ENCODE data around the gene INTS3.
"Not testable (repeated sequence)": the region's sequence is repeated elsewhere in the genome, so short reads cannot be mapped to it uniquely, and the experiment has no call there.

INTS3 gene

DNA sequence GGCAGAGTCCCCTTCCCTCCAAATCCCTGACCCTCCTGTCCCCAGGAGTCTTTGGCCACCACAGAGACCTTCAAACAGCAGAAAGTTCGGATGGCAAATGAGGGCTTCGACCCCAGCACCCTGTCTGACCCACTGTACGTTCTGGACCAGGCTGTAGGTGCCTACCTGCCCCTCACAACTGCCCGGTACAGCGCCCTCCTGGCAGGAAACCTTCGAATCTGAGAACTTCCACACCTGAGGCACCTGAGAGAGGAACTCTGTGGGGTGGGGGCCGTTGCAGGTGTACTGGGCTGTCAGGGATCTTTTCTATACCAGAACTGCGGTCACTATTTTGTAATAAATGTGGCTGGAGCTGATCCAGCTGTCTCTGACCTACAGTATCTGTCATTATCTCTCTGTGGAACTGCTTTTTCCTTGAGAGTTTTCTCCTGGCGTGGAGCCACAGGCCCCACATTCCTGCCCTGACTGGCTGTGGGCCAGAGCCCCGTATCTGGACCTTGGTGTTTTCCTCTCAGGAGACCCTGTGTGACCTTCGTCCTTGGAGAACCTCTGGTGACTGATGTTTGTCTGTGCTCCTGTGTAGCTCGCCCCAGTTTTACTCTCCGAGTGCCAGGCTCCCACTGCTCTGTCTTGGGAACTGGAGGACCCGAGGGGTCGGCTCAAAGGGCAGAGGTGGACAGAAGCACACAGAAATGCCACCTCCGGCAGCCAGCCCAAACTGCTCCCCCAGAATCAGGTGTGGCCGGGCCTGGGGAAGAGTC, 52.1 kb downstream of the INTS3 start:
- Histone ChIP-seq H3K4me3 (ENCODE audit: low read depth, low read length) (no peak overlapping the region), H3K27ac (no peak overlapping the region), H3K36me3 (replicated peaks) (no peaks in the 10 kb centered on the region), H3K27me3 (replicated peaks) (no peaks in the 10 kb centered on the region)
- in situ Hi-C loops (cut with HindIII; ENCODE audit: low pct_ligation_motif_present, low sequenced_read_pairs): no loop called here
- DNase-seq: no peak
- TF ChIP-seq, protein P1, sequence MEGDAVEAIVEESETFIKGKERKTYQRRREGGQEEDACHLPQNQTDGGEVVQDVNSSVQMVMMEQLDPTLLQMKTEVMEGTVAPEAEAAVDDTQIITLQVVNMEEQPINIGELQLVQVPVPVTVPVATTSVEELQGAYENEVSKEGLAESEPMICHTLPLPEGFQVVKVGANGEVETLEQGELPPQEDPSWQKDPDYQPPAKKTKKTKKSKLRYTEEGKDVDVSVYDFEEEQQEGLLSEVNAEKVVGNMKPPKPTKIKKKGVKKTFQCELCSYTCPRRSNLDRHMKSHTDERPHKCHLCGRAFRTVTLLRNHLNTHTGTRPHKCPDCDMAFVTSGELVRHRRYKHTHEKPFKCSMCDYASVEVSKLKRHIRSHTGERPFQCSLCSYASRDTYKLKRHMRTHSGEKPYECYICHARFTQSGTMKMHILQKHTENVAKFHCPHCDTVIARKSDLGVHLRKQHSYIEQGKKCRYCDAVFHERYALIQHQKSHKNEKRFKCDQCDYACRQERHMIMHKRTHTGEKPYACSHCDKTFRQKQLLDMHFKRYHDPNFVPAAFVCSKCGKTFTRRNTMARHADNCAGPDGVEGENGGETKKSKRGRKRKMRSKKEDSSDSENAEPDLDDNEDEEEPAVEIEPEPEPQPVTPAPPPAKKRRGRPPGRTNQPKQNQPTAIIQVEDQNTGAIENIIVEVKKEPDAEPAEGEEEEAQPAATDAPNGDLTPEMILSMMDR (IDR thresholded peaks at IDR 0.05; ENCODE audit: low read depth, low read length, missing control alignments): no peak

DNA sequence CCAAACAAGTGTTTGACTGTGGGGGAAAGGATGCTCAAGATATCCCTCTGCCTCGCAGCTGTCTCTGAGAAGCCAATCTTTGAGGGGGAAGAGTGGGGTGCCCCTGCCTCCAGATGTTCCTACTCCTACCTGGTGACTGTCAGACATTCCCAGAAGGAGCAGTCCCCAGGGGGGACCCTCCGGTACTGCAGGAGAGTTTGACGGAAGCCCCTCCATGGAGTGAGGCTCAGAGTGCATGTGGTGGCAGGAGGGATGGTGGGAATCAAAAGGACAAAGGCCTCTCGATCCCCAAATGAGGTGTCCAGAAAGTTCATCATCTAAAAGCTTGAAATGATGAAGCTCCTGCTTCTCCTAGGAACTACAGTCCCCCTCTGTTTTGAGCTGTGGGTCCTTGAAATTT, 52.7 kb downstream of the INTS3 start:
- no peaks in the 10 kb centered on the region for H3K36me3 ChIP-seq (replicated peaks)
- H3K27ac ChIP-seq: no peak overlapping the region
- no peak overlapping the region for H3K4me3 ChIP-seq (ENCODE audit: low read depth, low read length)
- TF ChIP-seq, protein P1 (IDR thresholded peaks at IDR 0.05; ENCODE audit: low read depth, low read length, missing control alignments): no peak
- DNase-seq: no peak
- in situ Hi-C loops (cut with HindIII; ENCODE audit: low pct_ligation_motif_present, low sequenced_read_pairs): no loop called here
- H3K27me3 ChIP-seq (replicated peaks): no peaks in the 10 kb centered on the region

DNA sequence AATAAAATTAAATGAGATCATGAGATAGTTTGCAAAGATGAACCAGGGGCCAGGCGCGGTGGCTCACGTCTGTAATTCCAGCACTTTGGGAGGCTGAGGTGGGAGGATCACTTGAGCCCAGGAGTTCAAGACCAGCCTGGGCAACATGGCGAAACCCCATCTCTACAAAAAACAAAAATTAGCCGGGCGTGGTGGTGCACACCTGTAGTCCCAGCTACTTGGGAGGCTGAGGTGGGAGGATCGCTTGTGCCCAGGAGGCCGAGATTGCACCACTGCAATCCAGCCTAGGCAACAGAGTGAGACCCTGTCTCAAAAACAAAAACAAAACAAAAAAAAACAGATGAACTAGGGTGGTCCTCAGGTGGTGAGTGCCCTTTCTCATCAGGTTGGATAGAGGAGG, 54.8 kb downstream of the INTS3 start:
- peak overlapping the region; percentile 70 for H3K4me3 ChIP-seq (ENCODE audit: low read depth, low read length)
- H3K27ac ChIP-seq; H3K36me3 ChIP-seq (replicated peaks); in situ Hi-C loops (cut with HindIII; ENCODE audit: low pct_ligation_motif_present, low sequenced_read_pairs); DNase-seq; H3K27me3 ChIP-seq (replicated peaks): not testable (repeated sequence)

DNA sequence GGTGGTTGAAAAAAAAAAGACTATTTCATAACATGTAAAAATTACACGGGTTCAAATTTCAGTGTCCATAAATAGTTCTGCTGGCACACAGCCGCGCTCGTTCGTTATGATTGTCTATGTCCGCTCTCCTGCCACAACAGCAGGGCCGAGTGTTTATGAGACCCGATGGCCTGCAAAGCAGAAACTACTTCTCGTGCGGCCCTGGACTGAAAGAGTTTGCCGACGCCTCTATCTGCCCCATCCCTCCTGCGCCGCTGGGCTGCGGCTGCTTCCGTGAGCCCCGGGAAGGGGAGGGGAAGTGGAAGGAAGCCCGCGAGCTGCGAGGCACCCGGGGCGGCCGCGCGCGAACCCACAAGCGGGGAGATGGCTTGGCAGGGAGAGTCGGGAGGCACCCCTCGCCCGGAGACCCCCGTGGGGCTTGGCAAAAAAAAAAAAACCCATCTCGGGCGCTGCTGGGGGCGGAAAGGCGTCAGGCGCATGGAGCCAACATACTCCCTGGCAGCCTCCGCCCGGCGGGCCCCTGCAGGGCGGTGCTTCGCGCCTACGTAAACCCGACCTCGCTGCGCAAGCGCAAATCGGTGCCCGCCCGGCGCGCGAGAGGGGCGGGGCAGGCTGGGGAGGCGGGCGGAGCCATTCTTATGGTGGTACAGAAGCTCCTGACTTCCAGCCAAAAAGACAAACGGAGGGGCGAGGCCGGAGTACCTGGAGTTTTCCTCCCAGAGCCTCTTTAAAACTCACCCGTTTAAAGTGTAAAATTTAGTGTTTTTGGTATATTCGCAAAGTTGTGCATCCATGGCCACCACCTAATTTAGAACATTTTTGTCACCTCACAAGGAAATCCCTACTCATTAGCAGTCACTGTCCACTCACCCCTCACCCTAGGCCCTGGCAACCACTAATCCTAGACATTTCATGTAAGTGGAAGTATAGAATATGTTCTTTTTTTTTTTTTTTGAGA, 55.7 kb downstream of the INTS3 start:
- in situ Hi-C loops (cut with HindIII; ENCODE audit: low pct_ligation_motif_present, low sequenced_read_pairs): no loop called here
- no peaks in the 10 kb centered on the region for H3K27me3 ChIP-seq (replicated peaks)
- peak overlapping the region; percentile 70 for H3K4me3 ChIP-seq (ENCODE audit: low read depth, low read length)
- TF ChIP-seq, protein P1 (IDR thresholded peaks at IDR 0.05; ENCODE audit: low read depth, low read length, missing control alignments): no peak
- no peaks in the 10 kb centered on the region for H3K36me3 ChIP-seq (replicated peaks)
- DNase-seq: peak; percentile 78
- H3K27ac ChIP-seq: peak overlapping the region; percentile 88

DNA sequence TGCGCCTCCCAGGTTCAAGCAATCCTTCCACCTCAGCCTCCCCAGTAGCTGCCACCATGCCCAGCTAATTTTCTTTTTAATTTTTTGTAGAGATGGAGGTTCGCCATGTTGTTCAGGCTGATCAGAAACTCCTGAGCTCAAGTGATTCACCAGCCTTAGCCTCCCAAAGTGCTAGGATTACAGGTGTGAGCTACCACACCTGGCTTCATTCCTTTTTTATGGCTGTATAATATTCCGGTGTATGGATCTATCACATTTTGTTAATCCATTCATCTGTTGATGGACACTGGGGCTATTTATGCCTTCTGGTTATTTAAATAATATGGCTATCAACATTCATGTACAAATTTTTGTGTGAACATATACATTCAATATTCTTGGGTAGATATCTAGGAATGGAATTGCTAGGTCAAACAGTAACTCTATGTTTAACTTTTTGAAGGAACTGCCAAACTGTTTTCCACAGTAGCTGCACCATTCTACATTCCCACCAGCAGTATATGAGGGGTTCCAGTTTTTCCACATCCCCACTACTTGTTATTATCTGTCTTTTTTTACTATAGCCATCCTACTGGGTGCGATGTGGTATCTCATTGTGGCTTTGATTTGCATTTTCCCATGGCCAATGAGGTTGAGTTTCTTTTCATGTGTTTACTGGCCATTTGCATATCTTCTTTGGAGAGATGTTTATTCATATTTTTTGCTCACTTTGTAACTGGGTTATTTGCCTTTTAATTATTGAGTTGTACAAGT, 58.4 kb downstream of the INTS3 start:
- no peaks in the 10 kb centered on the region for H3K36me3 ChIP-seq (replicated peaks)
- H3K27ac ChIP-seq: no peak overlapping the region
- no peaks in the 10 kb centered on the region for H3K27me3 ChIP-seq (replicated peaks)
- no peak overlapping the region for H3K4me3 ChIP-seq (ENCODE audit: low read depth, low read length)
- no peak for DNase-seq
- TF ChIP-seq, protein P1 (IDR thresholded peaks at IDR 0.05; ENCODE audit: low read depth, low read length, missing control alignments): no peak
- in situ Hi-C loops (cut with HindIII; ENCODE audit: low pct_ligation_motif_present, low sequenced_read_pairs): no loop called here

All from brain microvascular endothelial cell (primary cell).